IMR-90 (cell line): ENCODE results near the gene NOS2. TPM values are rescaled to one million over a fixed set of nuclear protein-coding genes. Genes with fewer than 3 reads are reported as not detected.

Experiments used
- ATAC-seq: fragments of 200-7000 bp; cut with Tn5 transposase; 2 replicates; pipeline ENCODE4 v1.9.1; 2020; ENCODE audit warnings: low read depth, mild to moderate bottlenecking, moderate library complexity
- BruUV-seq: library from RNA; stranded (reverse); fragments of 400-500 nt; replicated peaks from 2 replicates; lab custom pipeline; 2021; lab: Mats Ljungman, UMichigan
- CTCF ChIA-PET: fragments of 300-600 bp; formaldehyde crosslinking; extraction: SDS; loops from one replicate; lab custom pipeline; 2021; ENCODE audit warnings: antibody characterized with exemption; lab: Yijun Ruan, JAX
- POLR2A ChIA-PET: fragments of 300-600 bp; sonication (Branson Sonifier 250); formaldehyde crosslinking; loops from one replicate; lab custom pipeline; 2022; ENCODE audit warnings: antibody characterized with exemption; ENCODE audit not compliant: unreplicated experiment; lab: Charles Lee
- DNase-seq: peaks from one replicate; pipeline ENCODE4 v3.0.0; 2013
- H2AFZ ChIP-seq: replicated peaks from 2 replicates; pipeline ENCODE3; 2013; ENCODE audit warnings: low read length, mild to moderate bottlenecking; ENCODE audit not compliant: poor library complexity
- H2AK5ac ChIP-seq: 2 replicates; pipeline ENCODE4 v1.6.1; 2013; ENCODE audit warnings: low read depth, low read length, inconsistent platforms
- H2AK9ac ChIP-seq: replicated peaks from 2 replicates; pipeline ENCODE3; 2013; ENCODE audit warnings: mild to moderate bottlenecking, low read depth, low read length, moderate library complexity; ENCODE audit not compliant: poor library complexity
- H2BK120ac ChIP-seq: 2 replicates; pipeline ENCODE4 v1.6.1; 2013; ENCODE audit warnings: low read depth, low read length, inconsistent platforms
- H2BK15ac ChIP-seq: 3 replicates; pipeline ENCODE4 v1.6.1; 2013; ENCODE audit warnings: low read depth, low read length, inconsistent platforms
- H2BK20ac ChIP-seq: 2 replicates; pipeline ENCODE4 v1.6.1; 2013; ENCODE audit warnings: low read depth, mild to moderate bottlenecking, inconsistent platforms, low read length, moderate library complexity
- H2BK5ac ChIP-seq: 2 replicates; pipeline ENCODE4 v1.6.1; 2013; ENCODE audit warnings: mild to moderate bottlenecking, low read depth, low read length, inconsistent platforms; ENCODE audit not compliant: poor library complexity, severe bottlenecking
- H3K14ac ChIP-seq: replicated peaks from 2 replicates; pipeline ENCODE4 v1.6.1; 2013; ENCODE audit warnings: low read depth, low read length, inconsistent platforms
- H3K18ac ChIP-seq: 2 replicates; pipeline ENCODE4 v1.6.1; 2013; ENCODE audit warnings: low read depth, low read length, control low read depth
- H3K23ac ChIP-seq: 2 replicates; pipeline ENCODE4 v1.6.1; 2013; ENCODE audit warnings: low read depth, low read length, inconsistent platforms
- H3K27ac ChIP-seq: 2 replicates; pipeline ENCODE4 v1.5.1; 2013; ENCODE audit warnings: mild to moderate bottlenecking, control low read depth, low read length; ENCODE audit not compliant: insufficient read depth
- H3K27me3 ChIP-seq: 2 replicates; pipeline ENCODE4 v1.6.1; 2013; ENCODE audit warnings: low read length; ENCODE audit not compliant: control insufficient read depth, insufficient read depth
- H3K36me3 ChIP-seq: 2 replicates; pipeline ENCODE4 v1.6.1; 2013; ENCODE audit warnings: low read length, mixed read lengths; ENCODE audit not compliant: control insufficient read depth, insufficient read depth
- H3K4ac ChIP-seq: 2 replicates; pipeline ENCODE4 v1.6.1; 2013; ENCODE audit warnings: low read depth, low read length, inconsistent platforms
- H3K4me1 ChIP-seq: 2 replicates; pipeline ENCODE4 v1.6.1; 2013; ENCODE audit warnings: low read length, mixed read lengths; ENCODE audit not compliant: control insufficient read depth, insufficient read depth
- H3K4me2 ChIP-seq: 2 replicates; pipeline ENCODE4 v1.6.1; 2013; ENCODE audit warnings: low read depth, mild to moderate bottlenecking, control low read depth, low read length, moderate library complexity
- H3K4me3 ChIP-seq: 2 replicates; pipeline ENCODE4 v1.5.1; 2013; ENCODE audit warnings: low read depth, mild to moderate bottlenecking, control low read depth, low read length, moderate library complexity; ENCODE audit not compliant: insufficient read depth
- H3K56ac ChIP-seq: 2 replicates; pipeline ENCODE4 v1.6.1; 2013; ENCODE audit warnings: low read length, inconsistent platforms; ENCODE audit not compliant: insufficient read depth; ENCODE audit errors: extremely low read depth
- H3K79me1 ChIP-seq, 2 experiments: 2 replicates each; pipeline ENCODE4 v1.6.1; 2013; ENCODE audit warnings: low read length in 2 of 2, inconsistent platforms in 1 of 2, low read depth in 1 of 2
- H3K9ac ChIP-seq: 2 replicates; pipeline ENCODE4 v1.6.1; 2013; ENCODE audit warnings: low read depth, low read length, control low read depth
- H3K9me1 ChIP-seq: 2 replicates; pipeline ENCODE4 v1.6.1; 2013; ENCODE audit warnings: low read length, inconsistent platforms; ENCODE audit not compliant: insufficient read depth
- H3K9me3 ChIP-seq: 2 replicates; pipeline ENCODE4 v1.6.1; 2013; ENCODE audit warnings: low read length; ENCODE audit not compliant: control insufficient read depth, insufficient read depth
- H4K20me1 ChIP-seq: 2 replicates; pipeline ENCODE4 v1.6.1; 2013; ENCODE audit warnings: low read length, inconsistent platforms; ENCODE audit not compliant: insufficient read depth
- H4K5ac ChIP-seq: 2 replicates; pipeline ENCODE4 v1.6.1; 2013; ENCODE audit warnings: mild to moderate bottlenecking, low read depth, low read length, control low read depth
- H4K8ac ChIP-seq, 2 experiments: 2 replicates each; pipeline ENCODE4 v1.6.1; 2013; ENCODE audit warnings: low read depth in 2 of 2, low read length in 2 of 2, control low read depth in 1 of 2, inconsistent platforms in 1 of 2
- H4K91ac ChIP-seq: 2 replicates; pipeline ENCODE4 v1.6.1; 2013; ENCODE audit warnings: low read depth, low read length, inconsistent platforms; ENCODE audit not compliant: insufficient read depth
- BHLHE40 ChIP-seq: fragments of 150-350 bp; IDR thresholded peaks from 2 replicates; pipeline ENCODE4 v1.6.1; 2016; ENCODE audit warnings: mild to moderate bottlenecking, low read depth, low read length
- CEBPB ChIP-seq: IDR thresholded peaks from 2 replicates; pipeline ENCODE4 v1.6.1; 2012; ENCODE audit warnings: low read depth, low read length, improper control_type of control experiment
- CHD1 ChIP-seq: IDR thresholded peaks from 2 replicates; pipeline ENCODE4 v1.6.1; 2012; ENCODE audit warnings: low read depth, low read length, improper control_type of control experiment
- CTCF ChIP-seq: conservative IDR thresholded peaks from 2 replicates; pipeline ENCODE4 v1.5.1; 2012; ENCODE audit warnings: mild to moderate bottlenecking, low read depth, low read length, improper control_type of control experiment
- FOS ChIP-seq: fragments of 150-350 bp; IDR thresholded peaks from 2 replicates; pipeline ENCODE4 v1.6.1; 2016; ENCODE audit warnings: low read depth, low read length
- MAFK ChIP-seq: IDR thresholded peaks from 2 replicates; pipeline ENCODE4 v1.6.1; 2012; ENCODE audit warnings: low read depth, low read length, improper control_type of control experiment
- MAZ ChIP-seq: IDR thresholded peaks from 2 replicates; pipeline ENCODE4 v1.6.1; 2012; ENCODE audit warnings: low read depth, mild to moderate bottlenecking, low read length, improper control_type of control experiment, moderate library complexity, borderline replicate concordance
- MXI1 ChIP-seq: IDR thresholded peaks from 2 replicates; pipeline ENCODE4 v1.6.1; 2012; ENCODE audit warnings: low read depth, mild to moderate bottlenecking, low read length, moderate library complexity, borderline replicate concordance
- NFE2L2 ChIP-seq: fragments of 150-350 bp; IDR thresholded peaks from 2 replicates; pipeline ENCODE4 v1.6.1; 2016; ENCODE audit warnings: low read depth, mild to moderate bottlenecking, low read length
- POLR2A ChIP-seq: IDR thresholded peaks from 2 replicates; pipeline ENCODE4 v1.6.1; 2012; ENCODE audit warnings: mild to moderate bottlenecking, low read depth, low read length
- RAD21 ChIP-seq: IDR thresholded peaks from 2 replicates; pipeline ENCODE4 v1.6.1; 2012; ENCODE audit warnings: low read length, improper control_type of control experiment
- RCOR1 ChIP-seq: IDR thresholded peaks from 2 replicates; pipeline ENCODE4 v1.6.1; 2012; ENCODE audit warnings: mild to moderate bottlenecking, low read length, improper control_type of control experiment; ENCODE audit not compliant: insufficient replicate concordance
- RFX5 ChIP-seq: IDR thresholded peaks from 2 replicates; pipeline ENCODE4 v1.8.0; 2012; ENCODE audit warnings: low read depth, mild to moderate bottlenecking, low read length, moderate library complexity
- SMC3 ChIP-seq: fragments of 150-350 bp; IDR thresholded peaks from 2 replicates; pipeline ENCODE4 v1.6.1; 2016; ENCODE audit warnings: low read depth, mild to moderate bottlenecking, antibody characterized with exemption, low read length, moderate library complexity
- USF2 ChIP-seq: fragments of 150-350 bp; IDR thresholded peaks from 2 replicates; pipeline ENCODE4 v1.6.1; 2017; ENCODE audit warnings: mild to moderate bottlenecking, antibody characterized with exemption, low read length, low read depth
- WGBS, 2 experiments: methylation state at CpG; one replicate each; pipeline versions ENCODE4 v1.1.5 to v1.1.7; 2013; ENCODE audit warnings: missing lambda C conversion rate in 2 of 2; ENCODE audit not compliant: insufficient read length in 1 of 2; ENCODE audit errors: extremely low coverage in 2 of 2; 5-methylcytosine and 5-hydroxymethylcytosine counted together
- dilution Hi-C: fragments of 300-500 bp; cut with HindIII; formaldehyde crosslinking; loops from one replicate; pipeline ENCODE4 v1.14.3; 2018; ENCODE audit warnings: low sequenced_read_pairs; ENCODE audit not compliant: unreplicated experiment
- in situ Hi-C: fragments of 300-500 bp; cut with MboI; formaldehyde crosslinking; loops from 3 replicates; pipeline ENCODE4 v1.14.3; 2019; ENCODE audit warnings: low sequenced_read_pairs, inconsistent platforms, mixed read lengths
- intact Hi-C: fragments of 100-400 bp; cut with micrococcal nuclease; formaldehyde crosslinking; loops from 2 replicates; pipeline ENCODE4 v1.10.0; 2022
- polyA plus RNA-seq, 3 experiments: library from polyadenylated mRNA; depleted of rRNA; stranded (reverse); fragments of >200 nt; gene quantifications; 2 replicates each; pipeline ENCODE4 v1.2.3, GENCODE V29; 2012; ENCODE audit warnings: low replicate concordance in 1 of 3
- total RNA-seq: library from RNA; depleted of rRNA; stranded (reverse); fragments of >200 nt; gene quantifications from 2 replicates; pipeline ENCODE4 v1.2.3, GENCODE V29; 2012
- TF ChIP-seq, protein P1 (sequence below): fragments of 150-350 bp; IDR thresholded peaks from 2 replicates; pipeline ENCODE4 v1.6.1; 2016; ENCODE audit warnings: low read depth, mild to moderate bottlenecking, low read length, moderate library complexity, borderline replicate concordance

The NOS2 gene
- total and polyA plus RNA-seq, 2 of the 4 experiments (the other 2 are of a cell fraction): under 0.01 TPM; not detected in 1

GRCh38 chr17:27776882-27777624 lies 23.3 kb downstream of the NOS2 start:
- Histone ChIP-seq H3K4me1 (no peaks in the 10 kb centered on the region), H3K27me3 (peaks cover 5% of the 10 kb centered on the region), H4K5ac (no peak overlapping the region), H2BK15ac (no peak overlapping the region), H3K18ac (no peak overlapping the region), H2BK120ac (no peak overlapping the region), H3K27ac (no peak overlapping the region), H3K23ac (no peak overlapping the region), H3K14ac (no peak overlapping the region), H3K4me3 (no peak overlapping the region), H3K4me2 (no peak overlapping the region), H2BK20ac (no peak overlapping the region), H3K9ac (no peak overlapping the region), H3K56ac (no peak overlapping the region), H2BK5ac (no peak overlapping the region), H4K20me1 (no peaks in the 10 kb centered on the region), H2AFZ (no peak overlapping the region), H3K79me1 (no peaks in the 10 kb centered on the region), H4K91ac (no peak overlapping the region), H3K9me3 (no peaks in the 10 kb centered on the region), H3K9me1 (no peaks in the 10 kb centered on the region), H2AK5ac (no peak overlapping the region), H2AK9ac (no peak overlapping the region), H3K4ac (no peak overlapping the region), H3K36me3 (no peaks in the 10 kb centered on the region), H4K8ac (no peak overlapping the region)
- POLR2A ChIA-PET: no interaction called here
- no peak for TF ChIP-seq SMC3
- TF ChIP-seq, protein P1, sequence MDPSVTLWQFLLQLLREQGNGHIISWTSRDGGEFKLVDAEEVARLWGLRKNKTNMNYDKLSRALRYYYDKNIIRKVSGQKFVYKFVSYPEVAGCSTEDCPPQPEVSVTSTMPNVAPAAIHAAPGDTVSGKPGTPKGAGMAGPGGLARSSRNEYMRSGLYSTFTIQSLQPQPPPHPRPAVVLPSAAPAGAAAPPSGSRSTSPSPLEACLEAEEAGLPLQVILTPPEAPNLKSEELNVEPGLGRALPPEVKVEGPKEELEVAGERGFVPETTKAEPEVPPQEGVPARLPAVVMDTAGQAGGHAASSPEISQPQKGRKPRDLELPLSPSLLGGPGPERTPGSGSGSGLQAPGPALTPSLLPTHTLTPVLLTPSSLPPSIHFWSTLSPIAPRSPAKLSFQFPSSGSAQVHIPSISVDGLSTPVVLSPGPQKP: no peak
- TF ChIP-seq CEBPB: no peak
- no peak for TF ChIP-seq MAFK
- no peak for TF ChIP-seq POLR2A
- TF ChIP-seq MAZ: no peak
- no peak for TF ChIP-seq NFE2L2
- TF ChIP-seq FOS: no peak
- no peak for TF ChIP-seq RCOR1
- TF ChIP-seq USF2: no peak
- TF ChIP-seq CHD1: no peak
- TF ChIP-seq RFX5: no peak
- no peak for TF ChIP-seq BHLHE40
- no peak for TF ChIP-seq RAD21
- TF ChIP-seq CTCF: no peak
- TF ChIP-seq MXI1: no peak
- ATAC-seq (no peak), DNase-seq (no peak)
- dilution Hi-C loops (no loop called here), in situ Hi-C loops (no loop called here), intact Hi-C loops (no loop called here)
- no TSS peak for BruUV-seq
- CTCF ChIA-PET: no interaction called here
- whole genome bisulfite sequencing, 2 experiments: no CpG with 5 or more reads among the region's 11 CpGs
